GM18519 (cell line): ENCODE results near the gene MRPL14.
A peak's percentile ranks its signal among the peaks of the same experiment; 100 is the strongest.

ENCODE experiments used
- ATAC-seq: cut with Tn5 transposase; IDR thresholded peaks from one replicate; pipeline ENCODE4 v1.9.1; 2021; ENCODE audit warnings: mild to moderate bottlenecking, moderate library complexity; ENCODE audit not compliant: unreplicated experiment, low FRiP score

Gene MRPL14

DNA sequence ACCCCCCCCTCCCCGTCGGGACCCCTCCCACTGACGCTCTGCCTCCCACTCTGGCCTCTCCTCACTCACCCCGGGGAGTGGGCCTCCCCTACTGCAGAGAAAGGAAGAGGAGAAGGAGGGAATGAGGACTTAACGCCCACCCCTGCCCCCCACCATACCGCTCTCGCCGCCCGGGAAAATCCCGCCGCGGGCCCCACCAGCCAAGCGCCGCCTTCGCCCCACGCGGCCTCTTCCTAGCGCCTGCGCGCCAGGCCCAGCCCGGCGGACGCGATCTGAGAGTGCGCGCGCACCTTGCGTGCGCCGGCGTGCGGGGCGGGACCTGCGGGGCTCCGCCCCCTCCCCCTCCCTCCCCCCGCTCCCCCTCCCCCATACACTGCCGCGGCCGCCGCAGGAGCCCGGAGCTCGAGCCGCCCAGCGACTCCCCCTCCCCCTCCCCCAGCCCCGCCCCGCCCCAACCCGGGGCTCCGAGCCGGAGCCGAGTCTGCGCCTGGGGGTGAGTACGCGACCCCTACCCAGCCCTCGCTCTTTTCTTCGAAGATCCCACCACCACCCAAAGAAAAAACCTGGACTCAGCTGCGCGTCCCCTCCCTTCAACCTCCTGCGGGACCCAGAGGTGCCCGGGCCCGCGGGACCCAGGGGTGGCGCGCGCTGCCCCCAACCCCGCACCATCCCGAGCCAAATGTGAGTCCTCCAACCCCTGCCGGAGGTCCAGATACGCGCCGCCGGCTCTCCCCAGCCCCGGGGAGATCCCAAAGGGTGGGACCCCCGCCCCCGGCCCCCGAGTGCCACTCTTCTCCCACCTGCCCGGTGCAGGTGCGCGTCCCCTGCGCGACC is at the start of gene MRPL14, which contains the start of gene TMEM63B:
Gene MRPL14 (minus strand): TSS at position 267 of the 834 bp plus-strand sequence. CDS start 10,841 bp downstream, outside the sequence.
Gene TMEM63B (plus strand): TSS at position 369 of the 834 bp plus-strand sequence. CDS start 7,031 bp downstream, outside the sequence.
- ATAC-seq: peak; percentile 57

DNA sequence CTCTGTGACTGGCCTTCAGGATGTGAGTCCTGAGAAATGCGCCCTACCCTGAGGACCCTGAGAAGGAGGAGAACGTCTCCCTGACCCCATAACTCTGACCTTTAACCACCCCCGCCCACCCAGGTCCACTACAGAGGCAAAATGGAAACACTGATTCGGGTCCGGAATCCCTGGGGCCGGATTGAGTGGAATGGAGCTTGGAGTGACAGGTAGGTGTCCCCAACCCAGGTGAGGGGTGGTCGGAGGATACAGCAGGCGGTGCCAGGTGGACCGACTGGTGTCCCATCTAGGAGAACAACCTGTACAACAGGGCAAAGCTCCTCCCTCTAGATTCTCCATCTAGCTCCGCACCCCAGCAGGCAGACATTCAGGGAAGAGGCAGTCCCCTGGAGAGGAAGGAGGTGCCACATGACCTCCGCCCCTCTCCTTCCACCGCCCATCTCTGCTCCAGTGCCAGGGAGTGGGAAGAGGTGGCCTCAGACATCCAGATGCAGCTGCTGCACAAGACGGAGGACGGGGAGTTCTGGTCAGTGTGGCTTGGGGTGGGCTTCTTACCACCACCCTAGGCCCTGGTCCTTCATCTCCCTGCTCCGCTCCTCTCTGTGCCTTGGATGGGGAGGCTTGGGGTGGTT is 49.0 kb upstream of the MRPL14 start:
- no peak for ATAC-seq

DNA sequence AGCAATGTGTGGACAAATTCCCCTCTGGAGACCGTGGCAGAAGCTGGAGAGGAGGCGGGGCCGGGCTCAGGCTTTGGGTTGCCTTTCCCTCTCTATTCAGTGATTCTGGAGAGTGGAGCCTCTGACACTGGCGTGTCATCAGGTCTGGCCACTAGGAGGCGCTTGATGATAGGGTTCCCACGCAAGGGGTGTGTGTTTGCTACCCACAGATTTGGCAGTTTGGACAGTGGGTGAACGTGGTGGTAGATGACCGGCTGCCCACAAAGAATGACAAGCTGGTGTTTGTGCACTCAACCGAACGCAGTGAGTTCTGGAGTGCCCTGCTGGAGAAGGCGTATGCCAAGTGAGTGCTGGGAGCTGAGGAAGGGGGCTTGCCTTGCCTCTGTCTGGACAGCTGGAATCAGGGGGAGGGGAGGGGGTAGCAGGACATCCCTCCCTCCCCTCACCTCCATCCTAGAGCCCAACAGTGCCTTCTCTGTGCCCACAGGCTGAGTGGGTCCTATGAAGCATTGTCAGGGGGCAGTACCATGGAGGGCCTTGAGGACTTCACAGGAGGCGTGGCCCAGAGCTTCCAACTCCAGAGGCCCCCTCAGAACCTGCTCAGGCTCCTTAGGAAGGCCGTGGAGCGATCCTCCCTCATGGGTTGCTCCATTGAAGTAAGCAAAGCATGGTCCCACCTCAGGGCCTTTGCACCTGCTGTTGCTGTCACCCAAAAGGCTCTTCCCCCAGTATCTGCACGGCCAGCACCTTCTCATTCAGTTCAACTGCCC is 45.7 kb upstream of the MRPL14 start:
- no peak for ATAC-seq

DNA sequence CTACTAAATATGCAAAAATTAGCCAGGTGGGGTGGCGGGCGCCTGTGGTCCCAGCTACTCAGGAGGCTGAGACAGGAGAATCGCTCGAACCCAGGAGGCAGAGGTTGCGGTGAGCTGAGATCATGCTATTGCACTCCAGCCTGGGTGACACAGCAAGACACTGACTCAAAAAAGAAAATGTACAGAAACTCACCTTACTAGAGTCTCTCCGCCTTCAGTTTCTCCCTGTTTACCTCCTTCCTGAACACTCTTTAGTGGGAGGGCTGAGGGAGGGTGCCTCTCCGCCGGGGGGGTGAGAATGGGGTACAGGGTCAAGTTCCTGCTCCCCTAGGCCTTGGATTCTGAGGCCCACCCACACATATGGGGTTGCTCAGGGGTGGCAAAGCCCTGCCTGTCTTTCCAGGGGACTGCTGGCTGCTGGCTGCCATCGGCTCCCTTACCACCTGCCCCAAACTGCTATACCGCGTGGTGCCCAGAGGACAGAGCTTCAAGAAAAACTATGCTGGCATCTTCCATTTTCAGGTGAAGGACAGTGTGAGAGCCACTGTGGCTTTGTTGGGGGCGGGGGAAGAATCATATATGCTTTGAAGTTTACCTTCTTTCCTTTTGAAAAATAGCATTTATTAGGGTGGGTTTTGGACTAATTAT is 44.8 kb upstream of the MRPL14 start:
- ATAC-seq: no peak

DNA sequence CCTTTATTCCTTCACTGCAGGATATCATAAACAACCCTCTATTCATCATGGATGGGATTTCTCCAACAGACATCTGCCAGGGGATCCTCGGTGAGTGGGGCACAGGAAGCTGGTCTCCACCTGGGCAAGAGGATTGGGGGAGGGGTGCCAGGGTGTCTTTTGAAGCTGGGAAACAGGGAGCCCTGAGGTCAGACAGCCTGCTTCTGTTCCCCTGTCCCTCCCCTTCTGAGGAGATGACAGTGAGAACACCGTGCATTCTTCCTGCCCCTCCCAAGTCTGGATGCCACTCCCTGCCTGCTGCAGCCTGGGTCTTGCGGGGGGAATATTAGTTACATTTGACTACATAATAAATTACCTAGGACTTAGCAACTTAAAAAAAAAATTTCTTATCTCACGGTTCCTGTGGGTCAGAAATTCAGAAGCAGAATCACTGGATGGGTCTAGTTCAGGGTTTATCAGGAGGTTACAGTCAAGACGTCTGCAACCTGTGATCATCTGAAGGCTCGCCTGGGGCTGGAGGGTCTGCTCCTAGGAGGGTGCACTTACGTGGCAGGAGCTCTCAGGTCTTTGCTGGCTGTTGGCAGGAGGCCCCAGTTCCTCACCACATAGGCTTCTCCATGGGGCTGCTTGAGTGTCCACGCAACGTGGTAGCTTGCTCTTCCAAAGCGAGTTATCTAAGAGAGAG is 42.8 kb upstream of the MRPL14 start:
- ATAC-seq: no peak

DNA sequence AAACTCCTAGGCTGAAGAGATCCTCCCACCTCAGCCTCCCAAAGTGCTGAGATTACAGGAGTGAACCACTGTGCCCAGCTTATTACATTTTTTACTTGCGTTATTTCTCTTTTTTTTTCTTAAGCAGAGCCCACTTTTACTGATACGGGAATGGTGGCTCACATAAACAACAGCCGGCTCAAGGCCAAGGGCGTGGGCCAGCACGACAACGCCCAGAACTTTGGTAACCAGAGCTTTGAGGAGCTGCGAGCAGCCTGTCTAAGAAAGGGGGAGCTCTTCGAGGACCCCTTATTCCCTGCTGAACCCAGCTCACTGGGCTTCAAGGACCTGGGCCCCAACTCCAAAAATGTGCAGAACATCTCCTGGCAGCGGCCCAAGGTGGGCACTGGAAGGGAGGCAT is 41.9 kb upstream of the MRPL14 start:
- no peak for ATAC-seq

DNA sequence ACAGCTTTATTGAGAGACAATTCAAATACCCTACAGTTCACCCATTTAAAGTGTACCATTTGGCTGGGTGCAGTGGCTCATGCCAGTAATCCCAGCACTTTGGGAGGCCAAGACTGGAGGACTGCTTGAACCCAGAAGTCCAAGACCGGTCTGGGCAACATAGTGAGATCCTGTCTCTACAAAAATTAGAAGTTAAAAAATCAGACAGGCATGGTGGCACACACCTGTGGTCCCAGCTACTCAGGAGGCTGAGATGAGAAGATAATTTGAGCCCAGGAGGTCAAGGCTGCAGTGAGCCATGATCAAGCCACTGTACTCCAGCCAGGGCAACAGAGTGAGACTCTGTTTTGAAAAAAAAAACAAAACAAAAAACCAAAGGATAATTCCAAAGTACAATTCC is 40.3 kb upstream of the MRPL14 start:
- ATAC-seq: no peak

DNA sequence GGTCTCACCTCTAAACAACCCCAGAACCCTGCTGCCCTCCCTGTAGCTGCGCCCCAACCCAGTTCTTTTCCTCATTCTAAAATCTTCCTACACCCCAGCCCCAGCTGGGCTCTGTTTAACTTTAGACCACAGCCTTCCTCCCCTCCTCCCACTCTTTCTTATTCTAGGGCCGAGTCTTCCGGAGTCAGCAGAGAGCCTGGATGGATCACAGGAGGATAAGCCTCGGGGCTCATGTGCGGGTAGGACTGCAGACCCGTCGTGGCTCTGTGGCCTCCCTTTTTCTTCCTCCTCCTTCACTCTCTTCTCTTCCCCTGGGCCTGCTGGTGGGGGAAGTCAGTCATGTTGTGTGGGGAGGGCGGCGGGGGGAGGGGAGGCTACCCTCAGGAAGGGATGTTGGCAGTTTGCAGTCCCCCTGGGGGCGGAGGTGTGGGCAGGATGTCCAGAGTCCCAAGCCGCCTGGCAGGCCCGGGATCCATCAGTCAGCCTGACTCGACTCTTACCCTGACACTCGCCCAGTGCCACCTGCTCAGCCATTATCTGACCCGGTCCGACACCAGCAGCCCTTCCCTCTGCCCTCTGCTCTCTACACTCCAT is 39.4 kb upstream of the MRPL14 start:
- no peak for ATAC-seq

DNA sequence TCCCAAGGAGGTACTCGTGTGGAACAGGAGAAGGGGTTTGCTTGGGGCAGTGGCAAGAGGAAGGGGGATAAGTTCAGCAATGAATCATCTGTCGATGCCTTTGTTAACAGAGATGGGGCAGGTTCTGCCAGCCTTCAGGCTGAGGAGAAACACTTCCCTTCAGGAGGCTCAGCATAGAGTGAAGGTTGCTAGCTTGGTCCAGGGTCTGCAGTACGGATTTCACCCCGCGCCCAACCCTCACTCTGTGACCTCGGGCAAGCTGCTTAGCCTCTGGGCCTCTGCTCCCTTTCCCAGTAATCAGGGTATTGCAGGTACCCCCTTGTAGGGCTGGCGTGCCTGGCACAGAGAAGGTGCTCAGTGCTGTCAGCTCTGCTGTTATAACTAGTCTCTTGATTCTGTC is 38.9 kb upstream of the MRPL14 start:
- no peak for ATAC-seq

DNA sequence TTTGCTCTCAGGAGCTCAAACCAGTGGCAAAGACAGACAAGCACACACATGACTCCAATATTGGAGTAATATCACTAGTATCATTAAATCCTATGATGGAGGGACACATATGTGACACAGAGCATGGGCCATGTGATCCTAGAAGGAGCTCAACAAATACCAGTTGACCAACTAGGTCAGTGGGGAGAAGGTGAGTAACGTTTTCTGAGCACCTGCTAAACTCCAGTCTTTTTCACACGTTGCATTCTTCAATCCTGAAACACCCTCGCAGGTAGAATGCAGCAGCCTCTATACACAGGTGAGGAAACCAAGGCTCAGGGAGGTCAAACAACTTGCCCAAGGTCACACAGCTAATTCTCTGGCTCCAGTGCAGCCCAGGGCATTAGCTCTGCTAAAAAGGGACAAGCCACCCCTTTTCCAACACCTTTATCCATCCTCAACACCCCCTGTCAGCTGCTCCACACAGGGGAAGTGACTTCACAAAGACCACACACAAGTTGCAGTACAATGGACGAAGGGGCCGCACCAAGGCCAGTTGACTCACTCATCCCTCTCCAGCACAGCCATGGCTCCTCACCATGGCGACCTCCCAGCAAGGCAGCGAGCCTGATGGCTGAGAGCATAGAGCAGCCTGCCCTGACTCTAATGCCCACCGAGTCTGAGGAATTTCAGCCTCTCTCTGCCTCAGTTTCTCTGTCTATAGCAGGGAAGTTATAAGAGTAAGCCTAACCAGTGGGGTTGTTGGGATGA is 35.8 kb upstream of the MRPL14 start:
- ATAC-seq: no peak

DNA sequence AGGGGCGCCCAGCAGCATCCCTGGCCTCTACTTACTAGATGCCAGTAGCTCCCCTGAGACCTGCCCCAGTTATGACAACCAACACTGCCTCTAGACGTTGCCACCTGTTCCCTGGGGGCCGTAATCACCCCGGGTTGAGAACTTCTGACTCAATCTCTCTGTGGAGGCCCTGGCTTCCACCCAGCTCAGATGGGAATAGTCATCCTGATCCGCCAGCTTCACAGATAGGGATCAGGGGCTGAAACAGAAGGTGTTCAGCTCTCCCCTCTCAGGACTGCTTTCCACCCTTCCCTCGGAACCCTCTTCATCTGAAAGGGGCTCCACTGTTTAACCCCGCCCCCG is 34.7 kb upstream of the MRPL14 start:
- ATAC-seq: no peak

DNA sequence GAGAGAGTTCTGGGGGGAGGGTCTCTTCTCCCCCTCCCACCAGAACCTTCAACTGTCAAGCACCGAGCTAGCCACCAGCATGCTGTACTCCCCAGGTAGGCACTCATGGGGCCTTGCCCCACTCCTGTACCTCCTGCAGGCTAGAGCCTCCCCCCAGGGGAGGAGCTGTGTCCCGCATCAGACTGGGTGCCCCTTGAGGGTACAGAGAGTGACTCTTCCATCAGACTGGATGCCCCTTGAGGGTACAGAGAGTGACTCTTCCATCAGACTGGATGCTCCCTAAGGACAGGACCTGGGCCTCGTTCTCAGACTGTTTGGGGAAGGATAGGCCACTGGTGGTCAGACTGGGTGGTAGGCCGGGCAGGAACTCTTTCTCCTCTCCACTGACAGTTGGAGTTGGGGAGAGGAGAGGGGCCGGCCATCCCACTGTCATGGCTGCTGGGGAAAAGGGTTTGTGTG is 31.5 kb upstream of the MRPL14 start, which contains the start of gene CAPN11:
Gene CAPN11 (plus strand): TSS at position 51 of the 459 bp plus-strand sequence. CDS start 29 bp downstream, at position 80.
- no peak for ATAC-seq

DNA sequence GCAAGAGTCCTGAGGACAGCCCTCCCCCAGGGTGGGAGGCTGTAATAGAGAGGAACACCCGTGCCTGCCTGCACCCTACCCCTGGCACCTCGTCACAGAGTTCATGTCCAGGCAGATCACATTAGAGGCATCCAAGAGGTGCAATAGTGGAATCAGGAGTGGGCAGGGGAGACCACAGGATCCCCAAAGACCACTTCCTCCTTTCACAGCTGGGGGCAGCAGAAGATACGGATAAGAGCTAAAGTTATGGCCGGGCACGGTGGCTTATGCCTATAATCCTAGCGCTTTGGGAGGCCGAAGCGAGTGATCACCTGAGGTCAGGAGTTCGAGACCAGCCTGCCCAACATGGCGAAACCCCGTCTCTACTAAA is 29.9 kb upstream of the MRPL14 start:
- no peak for ATAC-seq

DNA sequence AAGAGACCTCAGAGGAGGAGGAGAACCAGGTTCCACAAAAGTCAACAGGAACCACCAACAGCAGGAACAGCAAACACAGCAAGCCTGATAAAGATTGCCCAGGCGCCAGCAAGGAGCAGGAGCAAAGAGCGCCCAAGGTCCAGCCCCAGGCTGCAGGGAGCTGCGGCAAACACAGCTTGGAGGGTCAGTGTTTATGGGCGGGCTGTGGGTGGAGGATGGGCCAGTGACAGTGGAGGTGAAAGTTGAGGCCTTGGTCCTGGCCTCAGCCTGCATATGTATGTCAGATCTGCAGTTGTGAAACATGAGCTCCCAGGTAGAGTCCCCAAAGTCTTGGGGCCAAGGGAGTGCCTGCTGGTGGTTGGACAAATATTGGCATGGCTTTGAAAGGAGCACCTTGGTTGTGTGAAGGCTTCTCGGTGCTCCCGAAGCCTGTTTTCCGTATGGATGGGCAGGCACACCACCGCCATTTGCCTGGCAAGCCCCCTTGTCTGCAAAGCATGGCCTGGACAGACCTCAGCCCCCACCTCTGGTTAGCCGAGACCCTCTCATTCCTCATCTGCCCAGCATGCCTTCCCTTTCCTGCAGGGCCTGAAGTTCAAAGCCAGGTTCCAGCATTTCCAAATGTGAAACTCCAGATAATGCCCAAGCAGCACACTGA is 29.4 kb upstream of the MRPL14 start:
- no peak for ATAC-seq

DNA sequence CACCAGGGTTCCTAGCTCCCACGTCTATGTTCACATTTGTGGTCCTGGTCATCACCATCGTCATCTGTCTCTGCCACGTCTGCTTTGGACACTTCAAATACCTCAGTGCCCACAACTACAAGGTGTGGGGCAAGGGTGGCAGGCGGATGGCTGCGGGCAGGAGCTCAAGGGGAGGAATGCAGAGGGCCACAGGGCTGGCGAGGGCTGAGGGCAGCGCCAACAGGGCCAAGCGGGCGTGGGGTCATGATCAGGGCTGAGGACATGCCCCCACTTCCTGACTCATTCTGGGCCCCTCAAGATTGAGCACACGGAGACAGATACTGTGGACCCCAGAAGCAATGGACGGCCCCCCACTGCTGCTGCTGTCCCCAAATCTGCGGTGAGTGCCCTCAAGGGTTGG is 26.8 kb upstream of the MRPL14 start:
- no peak for ATAC-seq

DNA sequence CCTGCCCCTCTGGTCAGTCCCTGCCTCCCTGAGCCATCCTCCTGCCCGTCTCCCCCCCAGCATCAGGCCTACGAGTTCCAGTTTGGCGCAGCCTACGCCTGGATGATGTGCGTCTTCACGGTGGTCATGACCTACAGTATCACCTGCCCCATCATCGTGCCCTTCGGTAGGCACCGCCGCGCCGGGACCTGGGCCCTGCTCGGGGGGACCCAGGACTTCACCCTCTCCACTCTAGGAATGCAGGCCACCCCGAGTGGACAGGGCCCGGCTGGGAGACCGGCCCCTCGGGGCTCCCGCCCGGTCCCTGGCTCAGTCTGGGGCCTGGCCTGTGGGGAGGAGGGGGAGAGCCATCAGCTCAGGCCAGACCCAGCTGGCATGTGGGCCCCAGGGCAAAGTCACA is 25.3 kb upstream of the MRPL14 start:
- ATAC-seq: no peak

DNA sequence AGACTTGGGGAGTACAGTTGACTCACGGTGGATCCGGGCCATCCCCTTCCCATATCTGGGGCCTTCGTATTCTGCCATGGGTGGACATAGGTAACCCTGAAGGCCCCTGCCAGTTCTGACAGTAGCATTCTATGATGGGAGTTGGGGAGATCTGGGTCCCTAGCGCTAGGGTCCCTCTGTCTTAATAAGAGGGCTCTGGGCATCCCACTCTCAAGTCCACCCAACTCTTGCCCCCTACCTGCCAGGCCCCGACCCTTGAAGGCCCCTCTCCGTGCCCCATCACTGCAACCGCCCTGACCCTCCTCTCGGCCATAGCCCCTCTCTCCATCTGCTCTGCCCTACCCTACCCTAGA is 24.8 kb upstream of the MRPL14 start:
- no peak for ATAC-seq

DNA sequence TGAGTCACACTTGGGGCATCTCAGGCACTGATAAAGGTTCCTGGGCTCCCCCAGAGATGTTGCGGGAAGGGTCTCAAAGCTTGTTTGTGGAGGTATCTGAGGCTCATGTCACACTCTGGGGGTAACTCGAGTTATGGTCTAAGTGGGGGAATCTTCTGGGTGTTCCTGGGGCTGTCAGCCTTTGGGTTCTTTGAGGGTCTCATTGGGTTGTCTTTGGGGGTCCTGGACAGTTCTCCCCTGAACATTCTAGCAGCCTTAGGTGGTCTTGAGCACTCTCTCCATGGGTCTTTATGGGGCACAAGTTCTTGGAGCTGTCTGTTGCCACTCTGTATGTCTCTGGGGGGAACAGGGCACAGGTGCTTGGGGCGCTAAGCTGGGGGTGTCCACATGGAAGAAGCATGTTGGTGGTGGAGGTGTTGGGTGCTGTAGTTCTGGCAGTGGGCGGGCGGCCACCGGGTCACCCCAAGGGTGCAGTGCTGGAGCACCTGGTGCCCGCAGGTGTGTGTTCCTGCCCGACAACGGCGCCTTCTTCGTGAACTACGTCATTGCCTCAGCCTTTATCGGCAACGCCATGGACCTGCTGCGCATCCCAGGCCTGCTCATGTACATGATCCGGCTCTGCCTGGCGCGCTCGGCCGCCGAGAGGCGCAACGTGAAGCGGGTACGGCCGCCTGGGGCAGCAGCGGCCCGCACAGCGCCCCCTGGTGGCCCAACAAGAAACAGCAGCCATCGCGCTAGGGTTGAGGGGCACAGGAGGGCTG is 24.3 kb upstream of the MRPL14 start:
- peak; percentile 59 for ATAC-seq
